Measurements from ENCODE around the gene TMEM184B. TPM values are rescaled to one million over a fixed set of nuclear protein-coding genes. Genes with fewer than 3 reads are reported as not detected.

The TMEM184B gene
- total RNA-seq, 2 donors from 2014 or later: 76.0 to 137 TPM

DNA sequence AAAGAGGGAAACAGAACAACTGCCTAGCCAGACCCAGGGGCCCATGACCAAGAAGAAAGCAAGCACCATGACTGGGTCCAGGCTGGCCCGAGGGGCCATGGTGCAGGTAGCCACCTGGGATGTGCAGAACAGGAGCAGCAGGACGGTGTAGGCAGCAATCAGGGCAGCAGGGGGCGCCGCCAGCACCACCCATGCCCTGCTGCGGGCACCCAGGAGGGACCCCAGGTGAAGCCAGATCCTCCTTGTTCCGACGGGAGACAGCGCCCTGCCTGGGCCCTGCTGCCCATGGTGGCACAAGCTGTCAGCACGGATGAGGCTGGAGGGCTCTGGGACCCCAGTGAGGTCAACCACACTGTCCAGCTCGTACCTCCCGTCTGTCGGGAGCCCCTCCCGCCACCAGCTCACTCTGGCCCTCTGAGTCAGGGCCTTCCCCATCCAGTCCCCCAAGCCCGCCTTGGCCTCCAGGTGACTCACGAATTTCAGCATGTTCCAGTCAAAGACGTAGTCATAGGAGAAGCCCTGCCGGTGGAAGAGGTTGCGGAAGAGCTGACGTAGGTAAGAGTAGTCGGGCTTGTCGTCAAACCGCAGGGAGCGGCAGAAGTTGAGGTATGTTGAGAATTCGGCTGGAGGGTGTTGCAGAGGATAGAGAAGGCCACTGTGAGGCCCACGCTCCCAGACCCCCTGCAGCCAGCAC lies 25.6 kb upstream of the TMEM184B start:
- Histone ChIP-seq H3K36me3 (peaks cover 17 to 80% of the 10 kb centered on the region in 2 donors), H3K27ac (no peak overlapping the region), H3K27me3 (replicated peaks; ENCODE audit: insufficient read depth) (no peaks in the 10 kb centered on the region), H3K4me1 (replicated peaks) (no peaks in the 10 kb centered on the region), H3K4me3 (no peak overlapping the region), H3K9me3 (no peaks in the 10 kb centered on the region)
- DNase-seq (ENCODE audit: low spot score): no peak
- WGBS: 86% methylated on average over 21 of the region's 25 CpGs
- no peak for TF ChIP-seq POLR2AphosphoS5 (IDR thresholded peaks at IDR 0.05)
- no peak for TF ChIP-seq CTCF (IDR thresholded peaks at IDR 0.05)
- TF ChIP-seq POLR2A (IDR thresholded peaks at IDR 0.05): no peak
- intact Hi-C loops (cut with DNase I): no loop called here

DNA sequence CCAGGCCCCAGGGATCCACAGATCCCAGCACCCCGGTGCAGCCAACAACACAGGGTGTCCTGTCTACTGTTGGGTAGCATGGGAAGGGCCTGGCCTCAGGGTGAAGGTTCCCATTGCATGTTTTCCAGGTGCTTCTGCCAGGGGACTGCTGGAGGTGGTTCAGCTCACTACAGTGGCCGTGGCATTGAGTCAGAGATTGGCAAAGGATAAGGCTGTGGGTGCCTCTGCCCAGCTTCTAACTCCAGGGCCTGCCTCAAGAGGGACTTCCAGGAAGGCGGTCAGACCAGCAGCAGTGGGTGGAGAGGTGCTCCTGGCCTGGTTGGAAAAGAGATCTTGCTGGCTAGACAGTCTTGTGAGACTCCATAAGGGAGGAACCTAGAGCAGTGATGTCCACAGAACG lies 23.6 kb upstream of the TMEM184B start:
- WGBS: 53% methylated on average over 4 of the region's 4 CpGs
- H3K27me3 ChIP-seq (replicated peaks; ENCODE audit: insufficient read depth): no peaks in the 10 kb centered on the region
- no peaks in the 10 kb centered on the region for H3K4me1 ChIP-seq (replicated peaks)
- TF ChIP-seq POLR2AphosphoS5 (IDR thresholded peaks at IDR 0.05): no peak
- peaks cover 17 to 74% of the 10 kb centered on the region in 2 donors for H3K36me3 ChIP-seq
- H3K27ac ChIP-seq: no peak overlapping the region
- H3K4me3 ChIP-seq: no peak overlapping the region
- no peaks in the 10 kb centered on the region for H3K9me3 ChIP-seq
- intact Hi-C loops (cut with DNase I): no loop called here
- DNase-seq (ENCODE audit: low spot score): no peak

- H3K9me3 ChIP-seq: no peaks in the 10 kb centered on the region
- no peaks in the 10 kb centered on the region for H3K27me3 ChIP-seq (replicated peaks; ENCODE audit: insufficient read depth)
- TF ChIP-seq CTCF (IDR thresholded peaks at IDR 0.05) (no peak), POLR2A (IDR thresholded peaks at IDR 0.05) (no peak), POLR2AphosphoS5 (IDR thresholded peaks at IDR 0.05) (no peak)
- WGBS: 90% methylated on average over 9 of the region's 9 CpGs
- no peaks in the 10 kb centered on the region for H3K4me1 ChIP-seq (replicated peaks)
- no peak for DNase-seq (ENCODE audit: low spot score)
- no peak overlapping the region for H3K27ac ChIP-seq
- intact Hi-C loops (cut with DNase I): no loop called here
- H3K36me3 ChIP-seq: peaks cover 17 to 69% of the 10 kb centered on the region in 2 donors
- no peak overlapping the region for H3K4me3 ChIP-seq
Measured at GRCh38 chr22:38295863-38296262, 23.1 kb upstream of the TMEM184B start.

GRCh38 chr22:38295339-38295738 lies 22.5 kb upstream of the TMEM184B start:
- peaks cover 17 to 64% of the 10 kb centered on the region in 2 donors for H3K36me3 ChIP-seq
- 91% methylated on average over 6 of the region's 6 CpGs for WGBS
- intact Hi-C loops (cut with DNase I): no loop called here
- H3K4me1 ChIP-seq (replicated peaks): no peaks in the 10 kb centered on the region
- H3K4me3 ChIP-seq: no peak overlapping the region
- TF ChIP-seq CTCF (IDR thresholded peaks at IDR 0.05) (no peak), POLR2AphosphoS5 (IDR thresholded peaks at IDR 0.05) (no peak), POLR2A (IDR thresholded peaks at IDR 0.05) (no peak)
- no peak overlapping the region for H3K27ac ChIP-seq
- no peaks in the 10 kb centered on the region for H3K27me3 ChIP-seq (replicated peaks; ENCODE audit: insufficient read depth)
- DNase-seq (ENCODE audit: low spot score): no peak
- no peaks in the 10 kb centered on the region for H3K9me3 ChIP-seq

DNA sequence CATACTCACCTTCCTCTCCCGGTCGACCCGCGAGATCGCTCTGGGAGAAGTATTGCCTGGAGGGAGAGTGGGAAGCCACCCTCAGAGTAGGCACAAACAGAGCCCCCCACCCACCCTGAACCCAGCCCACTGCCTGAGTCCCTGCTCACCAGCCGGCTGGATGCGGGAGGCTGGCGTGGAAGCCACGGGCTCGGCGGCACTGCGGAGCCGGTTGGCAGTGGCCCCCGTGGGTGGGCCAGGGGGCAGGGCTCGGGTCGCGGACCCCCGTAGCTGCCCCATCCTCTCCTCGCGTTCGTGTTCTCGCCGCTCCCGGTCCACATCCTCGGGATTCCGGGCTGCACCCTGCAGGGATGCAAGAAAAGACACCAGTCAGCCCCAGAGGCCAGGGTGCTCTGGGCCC lies 21.4 kb upstream of the TMEM184B start:
- no peak overlapping the region for H3K27ac ChIP-seq
- H3K27me3 ChIP-seq (replicated peaks; ENCODE audit: insufficient read depth): no peaks in the 10 kb centered on the region
- TF ChIP-seq POLR2AphosphoS5 (IDR thresholded peaks at IDR 0.05) (no peak), CTCF (IDR thresholded peaks at IDR 0.05) (no peak), POLR2A (IDR thresholded peaks at IDR 0.05) (no peak)
- no peak overlapping the region for H3K4me3 ChIP-seq
- no peaks in the 10 kb centered on the region for H3K9me3 ChIP-seq
- no peak for DNase-seq (ENCODE audit: low spot score)
- peaks cover 17 to 54% of the 10 kb centered on the region in 2 donors for H3K36me3 ChIP-seq
- intact Hi-C loops (cut with DNase I): no loop called here
- H3K4me1 ChIP-seq (replicated peaks): no peaks in the 10 kb centered on the region
- WGBS: 91% methylated on average over 26 of the region's 26 CpGs

Data from prostate gland (tissue), 2 donors.